ENCODE data around the gene SHMT2.

The SHMT2 gene
- total RNA-seq, result 23.9 to 41.3 (median 30.2) reads per million in 3 donors

GRCh38 chr12:57229634-57230380 lies at the start of gene SHMT2:
Gene SHMT2, plus strand, starts transcription at chr12:57229711. Its CDS starts 68 bp downstream, at chr12:57229779.
- Histone ChIP-seq H3K9me3 (ENCODE audit: control insufficient read depth, low read length) (no peaks in the 10 kb centered on the region), H3K36me3 (ENCODE audit: control insufficient read depth, insufficient read depth, low read length) (peaks cover 30% of the 10 kb centered on the region), H3K4me3 (ENCODE audit: insufficient read depth, low read depth, low read length, poor library complexity, severe bottlenecking) (peak within 1 kb of the TSS; percentile 66), H3K4me1 (ENCODE audit: control insufficient read depth, insufficient read depth, low read length, poor library complexity, severe bottlenecking) (peaks cover 37% of the 10 kb centered on the region), H3K27me3 (replicated peaks; ENCODE audit: control insufficient read depth, insufficient read depth, low read length, poor library complexity, severe bottlenecking) (peaks cover 20% of the 10 kb centered on the region), H3K27ac (ENCODE audit: insufficient read depth, low read length, poor library complexity, severe bottlenecking) (peak within 1 kb of the TSS; percentile 53)
- DNase-seq, result peak; percentile 80 to 90 (median 85)

DNA sequence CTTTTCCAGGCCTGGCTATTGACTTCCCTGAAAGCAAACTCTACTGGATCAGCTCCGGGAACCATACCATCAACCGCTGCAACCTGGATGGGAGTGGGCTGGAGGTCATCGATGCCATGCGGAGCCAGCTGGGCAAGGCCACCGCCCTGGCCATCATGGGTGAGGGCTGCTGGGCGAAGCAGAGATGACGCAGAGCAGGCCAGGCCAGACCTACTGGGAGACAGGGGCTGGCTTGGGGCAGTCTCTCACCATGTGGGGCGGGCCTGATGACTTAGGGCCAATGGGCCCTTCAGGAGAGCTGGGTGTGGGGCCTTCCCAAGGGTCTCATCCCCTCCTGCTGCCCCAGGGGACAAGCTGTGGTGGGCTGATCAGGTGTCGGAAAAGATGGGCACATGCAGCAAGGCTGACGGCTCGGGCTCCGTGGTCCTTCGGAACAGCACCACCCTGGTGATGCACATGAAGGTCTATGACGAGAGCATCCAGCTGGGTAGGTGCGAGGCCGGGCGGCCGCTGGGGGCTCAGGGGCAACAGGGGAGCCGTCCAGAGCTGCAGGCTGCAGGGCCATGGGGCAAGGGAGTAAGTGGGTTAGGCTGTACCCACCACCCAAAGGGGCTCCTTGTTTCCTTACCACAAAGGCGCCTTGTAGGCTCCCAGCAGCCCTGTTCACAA lies 49.1 kb upstream of the SHMT2 start:
- Histone ChIP-seq H3K27me3 (replicated peaks; ENCODE audit: control insufficient read depth, insufficient read depth, low read length, poor library complexity, severe bottlenecking) (no peaks in the 10 kb centered on the region), H3K36me3 (ENCODE audit: control insufficient read depth, insufficient read depth, low read length) (no peaks in the 10 kb centered on the region), H3K4me3 (ENCODE audit: insufficient read depth, low read depth, low read length, poor library complexity, severe bottlenecking) (no peak overlapping the region), H3K27ac (ENCODE audit: insufficient read depth, low read length, poor library complexity, severe bottlenecking) (no peak overlapping the region), H3K4me1 (ENCODE audit: control insufficient read depth, insufficient read depth, low read length, poor library complexity, severe bottlenecking) (no peaks in the 10 kb centered on the region), H3K9me3 (ENCODE audit: control insufficient read depth, low read length) (no peaks in the 10 kb centered on the region)
- no peak for DNase-seq

- no peak overlapping the region for H3K27ac ChIP-seq (ENCODE audit: insufficient read depth, low read length, poor library complexity, severe bottlenecking)
- no peaks in the 10 kb centered on the region for H3K36me3 ChIP-seq (ENCODE audit: control insufficient read depth, insufficient read depth, low read length)
- DNase-seq, result no peak
- no peak overlapping the region for H3K4me3 ChIP-seq (ENCODE audit: insufficient read depth, low read depth, low read length, poor library complexity, severe bottlenecking)
- no peaks in the 10 kb centered on the region for H3K4me1 ChIP-seq (ENCODE audit: control insufficient read depth, insufficient read depth, low read length, poor library complexity, severe bottlenecking)
- H3K27me3 ChIP-seq (replicated peaks; ENCODE audit: control insufficient read depth, insufficient read depth, low read length, poor library complexity, severe bottlenecking), result no peaks in the 10 kb centered on the region
- no peaks in the 10 kb centered on the region for H3K9me3 ChIP-seq (ENCODE audit: control insufficient read depth, low read length)
These were observed 48.4 kb upstream of the SHMT2 start for GRCh38 chr12:57181072-57181471.

DNA sequence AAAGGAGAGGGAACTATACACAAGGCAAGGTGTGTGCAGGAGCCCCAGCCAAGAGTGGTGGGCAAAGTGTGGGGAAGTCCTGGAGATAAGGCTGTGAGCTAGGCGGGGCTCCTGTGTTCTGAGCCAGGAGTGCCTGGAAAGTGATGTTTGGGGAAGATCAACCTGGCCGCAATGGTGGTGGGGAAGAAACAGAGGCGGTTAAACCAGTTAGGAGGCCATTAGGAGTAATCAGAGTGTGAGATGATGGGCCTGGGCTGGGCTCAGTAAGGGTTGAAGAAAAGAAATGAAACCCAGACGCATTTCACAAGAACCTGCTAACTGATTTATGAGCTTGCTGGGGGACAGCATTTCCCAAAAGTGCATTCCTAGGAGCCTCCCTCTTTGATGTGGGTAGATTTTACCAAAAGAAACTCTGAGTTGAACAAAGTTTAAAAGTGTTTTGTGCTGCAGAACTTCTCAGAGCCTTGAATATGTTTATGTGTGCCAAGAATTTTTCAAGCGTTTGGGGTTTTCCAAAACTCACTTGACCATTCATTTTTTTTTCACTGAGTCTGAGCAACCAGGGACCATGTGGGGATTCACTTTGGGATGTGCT lies 47.9 kb upstream of the SHMT2 start:
- no peaks in the 10 kb centered on the region for H3K9me3 ChIP-seq (ENCODE audit: control insufficient read depth, low read length)
- no peaks in the 10 kb centered on the region for H3K36me3 ChIP-seq (ENCODE audit: control insufficient read depth, insufficient read depth, low read length)
- H3K27ac ChIP-seq (ENCODE audit: insufficient read depth, low read length, poor library complexity, severe bottlenecking), result no peak overlapping the region
- no peaks in the 10 kb centered on the region for H3K27me3 ChIP-seq (replicated peaks; ENCODE audit: control insufficient read depth, insufficient read depth, low read length, poor library complexity, severe bottlenecking)
- H3K4me1 ChIP-seq (ENCODE audit: control insufficient read depth, insufficient read depth, low read length, poor library complexity, severe bottlenecking), result no peaks in the 10 kb centered on the region
- no peak overlapping the region for H3K4me3 ChIP-seq (ENCODE audit: insufficient read depth, low read depth, low read length, poor library complexity, severe bottlenecking)
- DNase-seq, result no peak

- DNase-seq, result peak; percentile 49 to 65 (median 54)
- no peaks in the 10 kb centered on the region for H3K27me3 ChIP-seq (replicated peaks; ENCODE audit: control insufficient read depth, insufficient read depth, low read length, poor library complexity, severe bottlenecking)
- no peak overlapping the region for H3K4me3 ChIP-seq (ENCODE audit: insufficient read depth, low read depth, low read length, poor library complexity, severe bottlenecking)
- no peaks in the 10 kb centered on the region for H3K9me3 ChIP-seq (ENCODE audit: control insufficient read depth, low read length)
- no peak overlapping the region for H3K27ac ChIP-seq (ENCODE audit: insufficient read depth, low read length, poor library complexity, severe bottlenecking)
- no peaks in the 10 kb centered on the region for H3K4me1 ChIP-seq (ENCODE audit: control insufficient read depth, insufficient read depth, low read length, poor library complexity, severe bottlenecking)
- no peaks in the 10 kb centered on the region for H3K36me3 ChIP-seq (ENCODE audit: control insufficient read depth, insufficient read depth, low read length)
These were observed 46.5 kb upstream of the SHMT2 start for GRCh38 chr12:57182918-57183575.

DNA sequence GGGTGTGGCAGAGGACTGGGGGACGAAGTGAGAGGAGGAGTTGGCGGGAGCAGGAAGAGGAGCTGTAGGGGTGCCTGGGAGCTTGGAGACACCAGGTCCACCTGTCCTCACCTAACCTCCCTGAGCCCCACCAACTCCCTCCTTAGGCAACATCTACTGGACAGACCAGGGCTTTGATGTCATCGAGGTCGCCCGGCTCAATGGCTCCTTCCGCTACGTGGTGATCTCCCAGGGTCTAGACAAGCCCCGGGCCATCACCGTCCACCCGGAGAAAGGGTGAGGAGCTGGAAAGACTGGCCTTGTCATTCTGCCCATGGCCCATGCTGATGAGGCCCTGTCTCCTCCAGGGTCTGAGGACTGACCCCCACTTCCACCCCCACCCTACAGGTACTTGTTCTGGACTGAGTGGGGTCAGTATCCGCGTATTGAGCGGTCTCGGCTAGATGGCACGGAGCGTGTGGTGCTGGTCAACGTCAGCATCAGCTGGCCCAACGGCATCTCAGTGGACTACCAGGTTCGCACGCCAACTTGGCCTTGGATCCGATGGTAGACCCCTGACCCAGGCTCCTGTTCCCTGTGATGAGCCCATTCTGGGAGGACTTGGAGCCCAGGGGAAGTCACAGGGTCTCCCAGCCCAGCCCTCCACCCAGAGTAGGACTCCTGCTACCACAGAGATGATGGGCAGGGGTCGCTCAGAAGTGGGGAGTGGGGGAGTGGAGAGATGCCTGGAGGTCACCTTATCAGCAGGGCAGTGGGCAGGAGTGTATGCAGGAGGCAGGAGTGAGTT lies 45.4 kb upstream of the SHMT2 start:
- no peaks in the 10 kb centered on the region for H3K9me3 ChIP-seq (ENCODE audit: control insufficient read depth, low read length)
- no peak overlapping the region for H3K4me3 ChIP-seq (ENCODE audit: insufficient read depth, low read depth, low read length, poor library complexity, severe bottlenecking)
- H3K27me3 ChIP-seq (replicated peaks; ENCODE audit: control insufficient read depth, insufficient read depth, low read length, poor library complexity, severe bottlenecking), result no peaks in the 10 kb centered on the region
- no peak for DNase-seq
- H3K4me1 ChIP-seq (ENCODE audit: control insufficient read depth, insufficient read depth, low read length, poor library complexity, severe bottlenecking), result no peaks in the 10 kb centered on the region
- H3K36me3 ChIP-seq (ENCODE audit: control insufficient read depth, insufficient read depth, low read length), result no peaks in the 10 kb centered on the region
- no peak overlapping the region for H3K27ac ChIP-seq (ENCODE audit: insufficient read depth, low read length, poor library complexity, severe bottlenecking)

DNA sequence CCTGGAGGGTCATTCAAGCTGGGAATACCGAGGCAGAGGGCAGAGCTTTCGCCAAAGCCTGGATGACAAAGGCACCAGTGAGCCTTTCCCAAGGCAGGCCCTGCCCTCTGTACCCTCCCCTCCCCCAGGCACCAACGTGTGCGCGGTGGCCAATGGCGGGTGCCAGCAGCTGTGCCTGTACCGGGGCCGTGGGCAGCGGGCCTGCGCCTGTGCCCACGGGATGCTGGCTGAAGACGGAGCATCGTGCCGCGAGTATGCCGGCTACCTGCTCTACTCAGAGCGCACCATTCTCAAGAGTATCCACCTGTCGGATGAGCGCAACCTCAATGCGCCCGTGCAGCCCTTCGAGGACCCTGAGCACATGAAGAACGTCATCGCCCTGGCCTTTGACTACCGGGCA lies 44.1 kb upstream of the SHMT2 start:
- Histone ChIP-seq H3K4me3 (ENCODE audit: insufficient read depth, low read depth, low read length, poor library complexity, severe bottlenecking) (no peak overlapping the region), H3K27ac (ENCODE audit: insufficient read depth, low read length, poor library complexity, severe bottlenecking) (no peak overlapping the region), H3K27me3 (replicated peaks; ENCODE audit: control insufficient read depth, insufficient read depth, low read length, poor library complexity, severe bottlenecking) (no peaks in the 10 kb centered on the region), H3K4me1 (ENCODE audit: control insufficient read depth, insufficient read depth, low read length, poor library complexity, severe bottlenecking) (no peaks in the 10 kb centered on the region), H3K9me3 (ENCODE audit: control insufficient read depth, low read length) (no peaks in the 10 kb centered on the region), H3K36me3 (ENCODE audit: control insufficient read depth, insufficient read depth, low read length) (no peaks in the 10 kb centered on the region)
- no peak for DNase-seq

DNA sequence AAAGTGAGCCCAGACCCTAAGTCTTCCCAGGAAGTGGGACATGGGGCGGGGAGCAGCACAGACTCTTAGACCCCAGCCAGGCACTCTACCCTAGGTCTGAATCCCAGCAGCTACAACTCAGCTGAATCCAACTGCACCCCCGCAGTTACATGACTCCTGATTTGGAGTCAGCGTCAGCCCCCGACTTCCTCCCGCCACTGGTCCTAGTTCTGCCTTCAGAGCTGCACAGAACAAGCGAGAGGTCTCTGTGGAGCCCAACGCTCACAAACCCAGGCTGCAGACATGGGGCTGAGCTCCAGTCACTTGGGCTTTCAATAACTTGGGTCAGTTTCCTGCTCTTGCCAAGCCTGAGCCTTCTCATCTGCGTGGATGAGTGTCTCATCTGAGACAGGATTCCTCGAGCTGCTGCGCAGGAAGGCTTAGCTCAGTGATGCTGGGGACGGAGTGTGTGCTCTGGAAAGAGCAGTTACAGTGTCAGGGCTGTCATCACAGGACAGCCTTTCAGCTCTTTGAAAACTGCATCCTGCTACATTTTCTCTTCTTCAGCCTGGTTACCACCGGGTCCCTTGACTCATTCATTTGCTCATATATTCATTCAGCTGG lies 43.5 kb upstream of the SHMT2 start:
- no peaks in the 10 kb centered on the region for H3K27me3 ChIP-seq (replicated peaks; ENCODE audit: control insufficient read depth, insufficient read depth, low read length, poor library complexity, severe bottlenecking)
- H3K27ac ChIP-seq (ENCODE audit: insufficient read depth, low read length, poor library complexity, severe bottlenecking), result no peak overlapping the region
- no peaks in the 10 kb centered on the region for H3K9me3 ChIP-seq (ENCODE audit: control insufficient read depth, low read length)
- no peaks in the 10 kb centered on the region for H3K36me3 ChIP-seq (ENCODE audit: control insufficient read depth, insufficient read depth, low read length)
- no peak overlapping the region for H3K4me3 ChIP-seq (ENCODE audit: insufficient read depth, low read depth, low read length, poor library complexity, severe bottlenecking)
- DNase-seq, result no peak
- H3K4me1 ChIP-seq (ENCODE audit: control insufficient read depth, insufficient read depth, low read length, poor library complexity, severe bottlenecking), result no peaks in the 10 kb centered on the region

Measured in effector memory CD4-positive, alpha-beta T cell (primary cell).